ENCODE results near the gene UNC5C.

Gene UNC5C

GRCh38 chr4:95556207-95556859 is 7.6 kb upstream of the UNC5C start:
- no peak for TF ChIP-seq CTCF (IDR thresholded peaks at IDR 0.05; ENCODE audit: low read depth, low read length)
- DNase-seq (ENCODE audit: low read depth in 2 of 2), result peak; percentile 35 to 53
- H3K4me3 ChIP-seq (replicated peaks in 1 of 2; ENCODE audit: low read depth in 2 of 2, low read length in 2 of 2), result no peak overlapping the region

- TF ChIP-seq CTCF (IDR thresholded peaks at IDR 0.05; ENCODE audit: low read depth, low read length), result no peak
- DNase-seq (ENCODE audit: low read depth in 2 of 2), result no peak
- H3K4me3 ChIP-seq (replicated peaks in 1 of 2; ENCODE audit: low read depth in 2 of 2, low read length in 2 of 2), result no peak overlapping the region
Observed at GRCh38 chr4:95552942-95553550, 4.3 kb upstream of the UNC5C start.

- DNase-seq (ENCODE audit: low read depth in 2 of 2), result no peak
- no peak for TF ChIP-seq CTCF (IDR thresholded peaks at IDR 0.05; ENCODE audit: low read depth, low read length)
- no peak overlapping the region for H3K4me3 ChIP-seq (replicated peaks in 1 of 2; ENCODE audit: low read depth in 2 of 2, low read length in 2 of 2)
Observed at GRCh38 chr4:95551653-95552052, 2.9 kb upstream of the UNC5C start.

- no peak for DNase-seq (ENCODE audit: low read depth in 2 of 2)
- no peak for TF ChIP-seq CTCF (IDR thresholded peaks at IDR 0.05; ENCODE audit: low read depth, low read length)
- peak overlapping the region; percentile 77 to 81 for H3K4me3 ChIP-seq (replicated peaks in 1 of 2; ENCODE audit: low read depth in 2 of 2, low read length in 2 of 2)
Observed at GRCh38 chr4:95550115-95550987, 1.6 kb upstream of the UNC5C start.

DNA sequence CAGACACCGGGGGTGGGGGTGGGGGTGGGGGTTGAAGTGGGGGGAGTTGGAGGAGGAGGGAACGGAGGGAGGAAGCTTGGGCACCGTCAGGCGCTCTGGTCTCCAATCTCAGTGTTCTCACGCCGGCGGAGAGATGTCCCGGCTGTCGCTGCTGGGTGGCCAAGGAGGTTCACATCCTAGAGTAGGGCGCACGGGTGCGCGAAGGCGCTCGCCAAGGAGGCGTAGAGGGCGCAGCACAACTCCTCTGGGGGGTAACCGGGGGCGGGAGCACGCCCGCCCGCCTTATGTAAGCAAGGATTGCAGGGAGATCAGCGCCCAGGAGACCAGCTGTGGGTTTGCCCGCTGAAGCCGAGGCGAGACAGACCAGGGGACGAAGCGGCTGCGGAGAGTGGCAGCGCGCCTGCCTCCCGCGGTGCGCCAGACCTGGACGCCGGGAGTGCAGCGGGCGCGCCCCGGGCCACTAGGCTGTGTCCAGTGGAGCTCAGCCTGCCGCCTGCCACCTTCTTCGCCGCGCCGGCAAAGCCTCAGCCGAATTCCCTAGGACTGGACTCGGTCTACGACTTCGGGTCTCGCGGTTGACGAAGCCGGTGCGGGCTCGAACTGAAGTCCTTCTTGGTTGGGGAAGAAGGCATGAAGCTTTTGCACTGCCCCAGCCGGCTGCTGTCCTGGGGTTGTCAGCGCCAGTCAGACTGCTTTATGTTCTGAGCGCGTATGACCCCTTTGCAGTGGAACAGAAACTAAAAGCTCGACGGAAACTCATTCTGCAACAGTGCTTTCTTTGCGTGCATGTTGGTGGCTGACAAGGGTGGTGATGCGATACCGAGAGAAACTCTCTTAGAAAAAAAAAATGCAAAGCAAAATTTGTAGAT is 707 bp upstream of the UNC5C start:
- peak overlapping the region; percentile 77 to 81 for H3K4me3 ChIP-seq (replicated peaks in 1 of 2; ENCODE audit: low read depth in 2 of 2, low read length in 2 of 2)
- DNase-seq (ENCODE audit: low read depth in 2 of 2), result peak; percentile 65 to 72
- TF ChIP-seq CTCF (IDR thresholded peaks at IDR 0.05; ENCODE audit: low read depth, low read length), result no peak
